22Rv1 (cell line): ENCODE data around the gene ZNF783.

Experiments
- ZFX ChIP-seq: fragments of 450-650 bp; IDR thresholded peaks from 2 replicates; pipeline ENCODE4 v1.6.1; 2017; ENCODE audit warnings: antibody characterized with exemption, borderline replicate concordance
- TF ChIP-seq, protein P1 (sequence below): fragments of 450-650 bp; IDR thresholded peaks from 2 replicates; pipeline ENCODE4 v1.5.1; 2017; ENCODE audit warnings: mild to moderate bottlenecking

DNA sequence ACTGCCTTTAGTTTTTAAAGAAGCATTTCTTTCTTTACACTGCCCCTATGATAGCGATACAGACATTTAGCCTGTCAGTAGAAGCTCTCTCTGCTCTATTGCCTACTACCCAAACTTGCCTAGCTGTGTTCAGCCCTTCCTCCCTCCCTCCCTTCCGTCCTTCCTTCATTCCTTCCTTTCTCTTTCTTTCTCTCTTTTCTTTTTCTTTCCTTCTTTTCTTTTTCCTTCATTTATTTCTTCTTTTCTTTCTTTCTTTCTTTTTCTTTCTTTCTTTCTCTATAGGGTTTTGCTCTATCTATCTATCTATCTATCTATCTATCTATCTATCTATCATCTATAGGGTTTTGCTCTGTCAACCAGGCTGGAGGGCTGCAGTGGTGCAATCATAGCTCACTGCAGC lies 29.6 kb upstream of the ZNF783 start:
- TF ChIP-seq, protein P1, sequence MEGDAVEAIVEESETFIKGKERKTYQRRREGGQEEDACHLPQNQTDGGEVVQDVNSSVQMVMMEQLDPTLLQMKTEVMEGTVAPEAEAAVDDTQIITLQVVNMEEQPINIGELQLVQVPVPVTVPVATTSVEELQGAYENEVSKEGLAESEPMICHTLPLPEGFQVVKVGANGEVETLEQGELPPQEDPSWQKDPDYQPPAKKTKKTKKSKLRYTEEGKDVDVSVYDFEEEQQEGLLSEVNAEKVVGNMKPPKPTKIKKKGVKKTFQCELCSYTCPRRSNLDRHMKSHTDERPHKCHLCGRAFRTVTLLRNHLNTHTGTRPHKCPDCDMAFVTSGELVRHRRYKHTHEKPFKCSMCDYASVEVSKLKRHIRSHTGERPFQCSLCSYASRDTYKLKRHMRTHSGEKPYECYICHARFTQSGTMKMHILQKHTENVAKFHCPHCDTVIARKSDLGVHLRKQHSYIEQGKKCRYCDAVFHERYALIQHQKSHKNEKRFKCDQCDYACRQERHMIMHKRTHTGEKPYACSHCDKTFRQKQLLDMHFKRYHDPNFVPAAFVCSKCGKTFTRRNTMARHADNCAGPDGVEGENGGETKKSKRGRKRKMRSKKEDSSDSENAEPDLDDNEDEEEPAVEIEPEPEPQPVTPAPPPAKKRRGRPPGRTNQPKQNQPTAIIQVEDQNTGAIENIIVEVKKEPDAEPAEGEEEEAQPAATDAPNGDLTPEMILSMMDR: no peak
- no peak for TF ChIP-seq ZFX
